ENCODE results near the gene RPS4Y2. TPM values are rescaled to one million over a fixed set of nuclear protein-coding genes. Genes with fewer than 3 reads are reported as not detected.

RPS4Y2 gene
- total RNA-seq, 6 experiments from 2014 or later, result not detected

DNA sequence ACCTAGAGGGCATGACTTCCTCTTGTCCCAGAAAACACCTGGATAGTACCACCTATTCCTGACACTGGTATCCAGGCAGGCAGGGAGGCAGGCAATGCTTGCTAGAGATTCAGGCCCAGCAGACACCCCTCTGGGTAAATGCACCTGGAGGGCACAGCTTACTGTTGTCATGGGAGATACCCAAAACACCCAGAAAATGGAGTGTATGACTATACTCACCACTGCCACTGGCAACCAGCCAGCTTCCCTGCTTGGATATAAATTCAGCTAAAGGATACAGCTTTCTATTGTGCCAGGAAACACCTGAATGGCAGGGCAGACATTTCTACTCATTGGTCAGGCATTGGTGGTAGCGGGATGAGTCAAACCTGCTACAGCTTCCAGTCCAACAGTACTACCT is 58.9 kb downstream of the RPS4Y2 start:
- DNase-seq, result no peak
- Mint-ChIP-seq H3K27ac (no peak overlapping the region), H3K36me3 (ENCODE audit: low read depth) (no peaks in the 10 kb centered on the region), H3K4me3 (no peak overlapping the region), H3K4me1 (ENCODE audit: low read depth) (no peaks in the 10 kb centered on the region), H3K27me3 (ENCODE audit: insufficient read depth) (no peaks in the 10 kb centered on the region), H3K9me3 (no peaks in the 10 kb centered on the region; the same call in none of the 2 replicates)
- TF ChIP-seq, protein P1, sequence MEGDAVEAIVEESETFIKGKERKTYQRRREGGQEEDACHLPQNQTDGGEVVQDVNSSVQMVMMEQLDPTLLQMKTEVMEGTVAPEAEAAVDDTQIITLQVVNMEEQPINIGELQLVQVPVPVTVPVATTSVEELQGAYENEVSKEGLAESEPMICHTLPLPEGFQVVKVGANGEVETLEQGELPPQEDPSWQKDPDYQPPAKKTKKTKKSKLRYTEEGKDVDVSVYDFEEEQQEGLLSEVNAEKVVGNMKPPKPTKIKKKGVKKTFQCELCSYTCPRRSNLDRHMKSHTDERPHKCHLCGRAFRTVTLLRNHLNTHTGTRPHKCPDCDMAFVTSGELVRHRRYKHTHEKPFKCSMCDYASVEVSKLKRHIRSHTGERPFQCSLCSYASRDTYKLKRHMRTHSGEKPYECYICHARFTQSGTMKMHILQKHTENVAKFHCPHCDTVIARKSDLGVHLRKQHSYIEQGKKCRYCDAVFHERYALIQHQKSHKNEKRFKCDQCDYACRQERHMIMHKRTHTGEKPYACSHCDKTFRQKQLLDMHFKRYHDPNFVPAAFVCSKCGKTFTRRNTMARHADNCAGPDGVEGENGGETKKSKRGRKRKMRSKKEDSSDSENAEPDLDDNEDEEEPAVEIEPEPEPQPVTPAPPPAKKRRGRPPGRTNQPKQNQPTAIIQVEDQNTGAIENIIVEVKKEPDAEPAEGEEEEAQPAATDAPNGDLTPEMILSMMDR (IDR thresholded peaks at IDR 0.05), result no peak

- no peak overlapping the region for H3K27ac Mint-ChIP-seq
- H3K36me3 Mint-ChIP-seq (ENCODE audit: low read depth), result no peaks in the 10 kb centered on the region
- H3K27me3 Mint-ChIP-seq (ENCODE audit: insufficient read depth), result no peaks in the 10 kb centered on the region
- TF ChIP-seq, protein P1 (IDR thresholded peaks at IDR 0.05), result no peak
- no peaks in the 10 kb centered on the region for H3K4me1 Mint-ChIP-seq (ENCODE audit: low read depth)
- no peak for DNase-seq
- H3K4me3 Mint-ChIP-seq, result no peak overlapping the region
- H3K9me3 Mint-ChIP-seq, result no peaks in the 10 kb centered on the region; the same call in none of the 2 replicates
These were observed 61.2 kb downstream of the RPS4Y2 start for GRCh38 chrY:20817067-20817466.

Other genes with a start within 250 kb of the RPS4Y2 start
- gene EIF1AY, start 180.3 kb upstream of the RPS4Y2 start, total RNA-seq (2021; fragmentation: NEBNext Ultra II Directional; extraction: Animal tissue kit (Norgen Biotek cat#: 25700)), result 10 to 100 TPM; 38.2 to 44.8 (median 40.0) TPM